ENCODE data around the gene TXNDC16.

- TF ChIP-seq ZNF660 (tag by site-specific recombination; IDR thresholded peaks at IDR 0.05) (no peak), ZNF292 (tag by site-specific recombination; IDR thresholded peaks at IDR 0.05; ENCODE audit: borderline replicate concordance, low read depth) (no peak), ZBTB17 (tag by site-specific recombination; IDR thresholded peaks at IDR 0.05) (no peak), ZNF704 (tag by site-specific recombination; IDR thresholded peaks at IDR 0.05) (no peak), ZNF274 (IDR thresholded peaks at IDR 0.05; ENCODE audit: low read length) (no peak), ZNF274 (tag by site-specific recombination; IDR thresholded peaks at IDR 0.05; ENCODE audit: borderline replicate concordance) (no peak), TRIM28 (IDR thresholded peaks at IDR 0.05; ENCODE audit: borderline replicate concordance, low read length) (no peak), ZNF777 (tag by site-specific recombination; IDR thresholded peaks at IDR 0.05; ENCODE audit: borderline replicate concordance) (no peak), ZNF23 (tag by site-specific recombination; IDR thresholded peaks at IDR 0.05; ENCODE audit: borderline replicate concordance) (no peak), CTCF (tag by site-specific recombination; IDR thresholded peaks at IDR 0.05) (no peak), TCF7L2 (IDR thresholded peaks at IDR 0.05; ENCODE audit: borderline replicate concordance, low read depth, low read length) (no peak), ZNF239 (tag by site-specific recombination; IDR thresholded peaks at IDR 0.05) (no peak), GLI4 (tag by site-specific recombination; IDR thresholded peaks at IDR 0.05) (no peak)
These were observed 94.9 kb downstream of the TXNDC16 start for GRCh38 chr14:52457411-52457810.

Data from HEK293 (cell line).